Measurements from ENCODE around the gene WWOX.
A peak's percentile ranks its signal among the peaks of the same experiment; 100 is the strongest.

The WWOX gene

GRCh38 chr16:78446486-78446885 lies 347.0 kb downstream of the WWOX start:
- DNase-seq: no peak

GRCh38 chr16:78446992-78447563 lies 347.6 kb downstream of the WWOX start:
- DNase-seq: no peak

- no peak for DNase-seq
Observed at GRCh38 chr16:78448658-78449271, 349.3 kb downstream of the WWOX start.

GRCh38 chr16:78450255-78450654 lies 350.8 kb downstream of the WWOX start:
- DNase-seq: no peak

- DNase-seq: no peak
Observed at GRCh38 chr16:78452025-78452555, 352.6 kb downstream of the WWOX start.

- no peak for DNase-seq
Observed at GRCh38 chr16:78455861-78456260, 356.4 kb downstream of the WWOX start.

- DNase-seq: no peak
Observed at GRCh38 chr16:78458588-78458987, 359.1 kb downstream of the WWOX start.

- no peak for DNase-seq
Observed at GRCh38 chr16:78460428-78460827, 361.0 kb downstream of the WWOX start.

- no peak for DNase-seq
Observed at GRCh38 chr16:78461087-78461486, 361.6 kb downstream of the WWOX start.

- no peak for DNase-seq
Observed at GRCh38 chr16:78461496-78462287, 362.2 kb downstream of the WWOX start.

GRCh38 chr16:78462288-78463208 lies 363.1 kb downstream of the WWOX start:
- no peak for DNase-seq

- no peak for DNase-seq
Observed at GRCh38 chr16:78463591-78463990, 364.1 kb downstream of the WWOX start.

- DNase-seq: no peak
Observed at GRCh38 chr16:78464833-78465232, 365.4 kb downstream of the WWOX start.

- no peak for DNase-seq
Observed at GRCh38 chr16:78465730-78466129, 366.3 kb downstream of the WWOX start.

GRCh38 chr16:78469787-78470186 lies 370.3 kb downstream of the WWOX start:
- no peak for DNase-seq

GRCh38 chr16:78473031-78473699 lies 373.7 kb downstream of the WWOX start:
- DNase-seq: no peak

- DNase-seq: no peak
Observed at GRCh38 chr16:78474762-78475161, 375.3 kb downstream of the WWOX start.

GRCh38 chr16:78476615-78477014 lies 377.2 kb downstream of the WWOX start:
- no peak for DNase-seq

- peak in 1 of 2 donors; percentile 21 for DNase-seq
Observed at GRCh38 chr16:78478267-78478861, 378.9 kb downstream of the WWOX start.

GRCh38 chr16:78479723-78480122 lies 380.3 kb downstream of the WWOX start:
- no peak for DNase-seq

- DNase-seq: no peak
Observed at GRCh38 chr16:78480588-78480987, 381.1 kb downstream of the WWOX start.
